ENCODE results near the gene PRPF4.
"Not testable (repeated sequence)": the region's sequence is repeated elsewhere in the genome, so short reads cannot be mapped to it uniquely, and the experiment has no call there.

PRPF4 gene

GRCh38 chr9:113275157-113276131, at the start of gene PRPF4, which contains the start of gene CDC26:
PRPF4 (plus strand) TSS chr9:113275658; CDS start chr9:113275744, 86 bp downstream.
CDC26 (minus strand) TSS chr9:113275572; CDS start chr9:113272507, 3,065 bp downstream.
- FAIRE-seq, result peak; percentile 88

GRCh38 chr9:113227436-113227835, 48.0 kb upstream of the PRPF4 start:
- FAIRE-seq, result no peak

GRCh38 chr9:113228130-113228665, 47.3 kb upstream of the PRPF4 start:
- FAIRE-seq, result no peak

- FAIRE-seq, result no peak
Measured at GRCh38 chr9:113231701-113232100, 43.8 kb upstream of the PRPF4 start.

- not testable (repeated sequence) for FAIRE-seq
Measured at GRCh38 chr9:113235701-113236255, 39.7 kb upstream of the PRPF4 start.

DNA sequence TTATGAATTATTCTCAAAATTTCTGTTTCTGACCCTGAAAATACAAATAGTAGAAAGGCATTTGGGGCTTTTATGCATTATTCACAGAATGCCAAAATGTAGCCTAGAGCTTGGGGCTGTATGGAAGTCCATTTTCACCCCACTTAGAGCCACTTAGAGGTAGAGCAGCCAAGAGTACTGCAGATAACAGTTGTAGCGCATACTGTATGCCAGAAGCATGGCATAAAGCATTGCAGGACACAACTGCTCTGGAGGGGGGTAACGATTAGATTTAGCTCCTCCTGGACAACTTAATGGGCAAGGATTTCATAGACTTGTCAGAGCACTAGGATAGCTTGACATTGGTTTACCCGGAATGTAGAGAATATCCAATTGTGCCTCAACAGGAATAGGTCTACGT, 38.4 kb upstream of the PRPF4 start:
- no peak for FAIRE-seq

- FAIRE-seq, result no peak
Measured at GRCh38 chr9:113238202-113238858, 37.1 kb upstream of the PRPF4 start.

- FAIRE-seq, result no peak
Measured at GRCh38 chr9:113238859-113239232, 36.6 kb upstream of the PRPF4 start.

DNA sequence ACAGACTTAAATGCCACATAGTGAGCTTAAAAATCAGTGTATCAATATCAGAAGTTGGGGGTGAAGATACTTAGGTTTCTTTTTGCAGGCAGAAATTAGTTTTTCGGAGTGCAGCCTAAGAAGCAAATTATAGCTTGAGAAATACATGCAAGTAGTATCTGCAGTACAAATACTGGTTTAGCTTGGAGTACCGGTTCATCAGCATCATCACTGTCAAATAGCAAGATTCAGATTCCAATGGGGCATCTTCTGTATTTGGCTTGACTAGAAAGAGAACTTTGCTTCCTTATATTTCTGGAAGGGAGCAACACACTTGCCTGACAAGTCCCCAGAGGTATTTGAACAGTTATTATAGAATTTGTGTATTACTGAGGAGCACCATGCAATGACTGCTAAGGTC, 34.3 kb upstream of the PRPF4 start:
- FAIRE-seq, result no peak

DNA sequence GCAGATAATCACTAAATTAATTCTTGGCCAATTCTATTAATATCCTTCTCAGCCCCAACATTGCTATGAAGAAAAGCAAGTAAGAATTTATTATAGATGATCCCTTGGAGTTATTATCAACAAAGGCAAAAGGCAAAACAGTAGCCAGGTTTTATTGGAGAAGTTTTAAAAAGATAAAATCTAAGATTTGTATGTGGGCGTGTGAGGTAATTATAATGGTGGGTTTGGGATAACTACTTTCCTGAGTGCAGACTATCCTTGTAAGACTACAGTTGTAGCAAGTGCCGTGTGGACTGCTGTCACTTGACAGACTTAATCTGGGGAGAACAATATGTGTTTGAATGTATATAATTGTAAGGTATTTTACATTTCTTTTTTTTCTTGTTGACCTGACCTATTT, 30.9 kb upstream of the PRPF4 start:
- FAIRE-seq, result no peak

- no peak for FAIRE-seq
Measured at GRCh38 chr9:113245894-113246293, 29.6 kb upstream of the PRPF4 start.

- no peak for FAIRE-seq
Measured at GRCh38 chr9:113246928-113247327, 28.5 kb upstream of the PRPF4 start.

- no peak for FAIRE-seq
Measured at GRCh38 chr9:113247640-113248039, 27.8 kb upstream of the PRPF4 start.

GRCh38 chr9:113249661-113250060, 25.8 kb upstream of the PRPF4 start:
- not testable (repeated sequence) for FAIRE-seq

GRCh38 chr9:113250807-113251206, 24.7 kb upstream of the PRPF4 start:
- FAIRE-seq, result no peak

DNA sequence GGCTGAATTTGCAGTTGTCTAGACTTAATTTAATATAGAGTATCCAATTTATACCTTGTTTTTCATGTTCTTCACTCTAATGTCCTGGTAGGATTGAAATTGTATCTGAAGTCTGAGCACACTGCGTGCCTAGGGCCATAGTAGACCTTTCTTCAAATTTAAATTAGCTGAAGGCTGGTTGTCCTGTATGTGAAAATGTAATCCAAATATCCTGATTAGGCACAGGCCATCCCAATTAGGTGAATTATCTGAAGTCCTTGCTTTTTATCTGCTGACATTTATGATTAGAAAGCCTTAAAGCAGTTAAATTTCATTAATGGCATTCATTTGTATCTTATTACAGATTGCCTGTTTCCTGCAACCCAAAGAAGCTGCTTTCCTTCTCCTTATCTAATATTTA, 20.5 kb upstream of the PRPF4 start:
- FAIRE-seq, result no peak

DNA sequence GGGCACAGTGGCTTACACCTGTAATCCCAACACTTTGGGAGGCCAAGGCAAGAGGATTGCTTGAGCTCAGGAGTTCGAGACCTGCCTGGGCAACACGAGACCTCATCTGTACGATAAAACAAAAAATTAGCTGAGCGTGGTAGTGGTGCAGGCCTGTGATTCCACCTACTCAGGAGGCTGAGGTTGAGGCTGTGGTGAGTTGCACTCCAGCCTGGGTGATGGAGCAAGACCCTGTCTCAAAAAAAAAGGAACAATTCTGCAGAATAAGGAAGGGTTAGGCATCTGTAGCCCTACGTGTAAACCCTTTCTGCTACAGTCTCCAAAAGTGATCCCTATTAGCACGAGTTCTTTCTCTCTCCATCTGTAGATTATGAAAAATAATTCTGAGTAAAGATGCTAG, 20.0 kb upstream of the PRPF4 start:
- no peak for FAIRE-seq

DNA sequence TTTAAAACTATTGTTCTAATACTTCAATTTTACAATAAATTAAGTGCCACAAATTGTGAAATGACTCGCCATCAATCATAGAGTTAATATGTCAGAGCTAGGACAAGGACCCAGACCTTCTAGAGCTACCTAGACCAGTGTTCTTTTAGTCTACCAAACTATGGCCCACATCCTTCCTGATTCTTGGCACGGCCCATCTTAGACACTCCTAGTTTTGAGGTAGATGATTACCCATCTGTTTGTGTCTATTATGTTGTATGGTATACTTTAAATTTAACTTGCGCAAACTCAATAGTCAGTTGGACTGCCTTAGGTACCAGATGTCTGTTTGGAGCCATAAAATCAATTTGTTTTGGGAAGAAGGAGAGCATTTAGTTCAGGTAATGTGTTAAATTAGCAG, 17.6 kb upstream of the PRPF4 start:
- no peak for FAIRE-seq

DNA sequence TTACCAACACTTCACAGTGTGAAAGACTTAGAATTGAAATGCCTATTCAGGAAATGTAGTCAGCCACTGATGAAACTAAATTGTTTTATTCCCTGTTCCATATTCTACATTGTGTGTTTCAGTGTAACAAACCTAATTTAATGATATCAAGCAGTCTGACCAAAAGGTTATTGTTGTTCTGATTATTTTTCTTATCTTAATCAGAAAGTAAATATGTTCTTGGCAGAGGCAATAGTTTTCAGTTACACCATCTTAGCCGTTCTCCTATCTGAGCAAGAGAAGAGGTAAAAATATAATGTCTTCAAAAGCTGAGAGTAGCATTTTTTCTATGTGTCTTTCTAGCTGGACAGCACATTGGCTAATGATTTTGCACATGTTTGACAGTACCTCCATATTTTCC, 17.2 kb upstream of the PRPF4 start:
- no peak for FAIRE-seq

GRCh38 chr9:113261917-113262671, 13.4 kb upstream of the PRPF4 start:
- no peak for FAIRE-seq

- FAIRE-seq, result no peak
Measured at GRCh38 chr9:113266174-113266573, 9.3 kb upstream of the PRPF4 start.

GRCh38 chr9:113267911-113268566, 7.4 kb upstream of the PRPF4 start:
- FAIRE-seq, result no peak
